ENCODE results near the gene UVSSA.

DNA sequence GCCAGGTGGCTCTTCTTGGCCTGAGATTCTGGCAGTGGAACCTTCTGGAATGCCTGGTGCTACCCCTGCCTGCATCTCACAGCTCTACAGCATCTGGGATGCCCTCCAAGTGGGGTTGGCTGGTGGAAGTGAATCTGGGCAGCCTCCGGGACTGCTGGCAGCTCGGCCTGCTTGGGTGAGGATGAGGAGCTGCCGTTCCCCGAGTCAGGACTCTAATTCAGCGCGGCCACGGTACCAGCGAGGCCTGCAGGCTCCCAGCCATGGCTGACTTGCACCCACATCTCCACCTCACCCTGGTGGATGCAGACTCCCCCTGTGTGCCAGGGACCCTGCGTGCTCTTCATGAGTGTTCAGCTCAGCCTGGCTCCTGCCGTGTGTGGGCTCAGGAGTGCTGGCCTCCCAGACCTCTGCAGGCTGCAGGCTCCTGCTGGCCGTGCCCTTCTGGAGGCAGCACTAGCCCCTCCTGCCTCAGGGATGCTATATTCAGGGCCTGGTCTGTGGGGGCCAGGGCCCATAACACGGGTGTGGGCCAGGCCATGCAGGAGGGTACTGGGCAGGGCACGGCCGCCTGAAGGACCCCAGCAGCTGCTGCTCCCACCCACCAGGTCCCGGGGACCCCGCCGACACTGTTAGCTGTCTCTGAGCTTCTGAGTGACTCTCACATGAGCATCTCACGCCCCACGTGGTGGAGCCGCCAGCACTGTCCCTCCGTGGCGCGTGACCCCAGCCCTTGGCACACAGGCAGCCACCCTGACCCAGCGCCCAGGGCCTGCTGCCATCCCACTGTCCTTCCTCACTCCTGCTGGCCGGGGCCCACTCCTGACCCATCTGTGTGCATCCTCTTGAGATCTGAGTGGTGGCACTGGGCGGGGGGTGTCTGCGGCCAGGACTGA is 10.6 kb downstream of the UVSSA start:
- TF ChIP-seq, protein P1, sequence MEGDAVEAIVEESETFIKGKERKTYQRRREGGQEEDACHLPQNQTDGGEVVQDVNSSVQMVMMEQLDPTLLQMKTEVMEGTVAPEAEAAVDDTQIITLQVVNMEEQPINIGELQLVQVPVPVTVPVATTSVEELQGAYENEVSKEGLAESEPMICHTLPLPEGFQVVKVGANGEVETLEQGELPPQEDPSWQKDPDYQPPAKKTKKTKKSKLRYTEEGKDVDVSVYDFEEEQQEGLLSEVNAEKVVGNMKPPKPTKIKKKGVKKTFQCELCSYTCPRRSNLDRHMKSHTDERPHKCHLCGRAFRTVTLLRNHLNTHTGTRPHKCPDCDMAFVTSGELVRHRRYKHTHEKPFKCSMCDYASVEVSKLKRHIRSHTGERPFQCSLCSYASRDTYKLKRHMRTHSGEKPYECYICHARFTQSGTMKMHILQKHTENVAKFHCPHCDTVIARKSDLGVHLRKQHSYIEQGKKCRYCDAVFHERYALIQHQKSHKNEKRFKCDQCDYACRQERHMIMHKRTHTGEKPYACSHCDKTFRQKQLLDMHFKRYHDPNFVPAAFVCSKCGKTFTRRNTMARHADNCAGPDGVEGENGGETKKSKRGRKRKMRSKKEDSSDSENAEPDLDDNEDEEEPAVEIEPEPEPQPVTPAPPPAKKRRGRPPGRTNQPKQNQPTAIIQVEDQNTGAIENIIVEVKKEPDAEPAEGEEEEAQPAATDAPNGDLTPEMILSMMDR (IDR thresholded peaks at IDR 0.05): no peak
- TF ChIP-seq ZFX (IDR thresholded peaks at IDR 0.05; ENCODE audit: borderline replicate concordance): no peak
